Measurements from ENCODE around the gene PALLD. TPM values are rescaled to one million over a fixed set of nuclear protein-coding genes. Genes with fewer than 3 reads are reported as not detected.

PALLD gene
- total RNA-seq, 1 experiment from 2014 or later, result 166 TPM

- BruUV-seq (replicated peaks), result no TSS peak
- DNase-seq (ENCODE audit: low read depth, low spot score) (no peak), ATAC-seq (no peak)
- RAD21 ChIA-PET (ENCODE audit: low non-redundant PET in 1 of 2, low total read pairs in 2 of 2, uncharacterized antibody in 2 of 2, unreplicated experiment in 2 of 2), result no interaction called here
- H3K79me2 ChIP-seq (ENCODE audit: insufficient read depth, low read length), result peaks cover 99% of the 10 kb centered on the region
- POLR2A ChIA-PET, result interaction anchor here (1.3 to 1.4 kb wide), 2 partner anchors 9 kb away, joined by 3 to 4 read pairs; no protein-coding TSS in a partner anchor
- no peaks in the 10 kb centered on the region for H3K27me3 ChIP-seq (ENCODE audit: insufficient read depth, low read length)
- H3K4me2 ChIP-seq (ENCODE audit: low read length), result no peak overlapping the region
- H3K4me1 ChIP-seq (ENCODE audit: control insufficient read depth in 1 of 2, insufficient read depth in 2 of 2, low read length in 2 of 2), result no peaks in the 10 kb centered on the region
- no peaks in the 10 kb centered on the region for H3K9me2 ChIP-seq (ENCODE audit: insufficient read depth)
- no peaks in the 10 kb centered on the region; the same call in 1 of the 2 replicates for H4K20me1 ChIP-seq (ENCODE audit: insufficient read depth)
- no peaks in the 10 kb centered on the region for H3K36me3 ChIP-seq (ENCODE audit: control insufficient read depth in 1 of 2, insufficient read depth in 2 of 2, low read length in 2 of 2)
- no peak overlapping the region for H3K4me3 ChIP-seq (replicated peaks in 1 of 2; ENCODE audit: low read depth in 1 of 2, low read length in 2 of 2)
- no peak overlapping the region for H3K27ac ChIP-seq (ENCODE audit: low read depth, low read length)
- no peak overlapping the region for H2AFZ ChIP-seq (ENCODE audit: low read depth, low read length, poor library complexity, severe bottlenecking)
- intact Hi-C loops (cut with micrococcal nuclease), result no loop called here
- H3K9ac ChIP-seq (ENCODE audit: low read length), result no peak overlapping the region
- TF ChIP-seq RAD21 (IDR thresholded peaks at IDR 0.05; ENCODE audit: low read depth), result no peak
- TF ChIP-seq POLR2AphosphoS5 (IDR thresholded peaks at IDR 0.05; ENCODE audit: low read depth, low read length), result no peak
- no peak for TF ChIP-seq EZH2 (IDR thresholded peaks at IDR 0.05)
- TF ChIP-seq SIN3A (IDR thresholded peaks at IDR 0.05; ENCODE audit: low read depth), result no peak
- no peak for TF ChIP-seq FOSL1 (IDR thresholded peaks at IDR 0.05; ENCODE audit: low read depth)
- no peak for TF ChIP-seq CTCF (IDR thresholded peaks at IDR 0.05 in 2 of 3, conservative IDR thresholded peaks at IDR 0.05 in 1 of 3; ENCODE audit: borderline replicate concordance in 1 of 3, insufficient read depth in 1 of 3, low read depth in 2 of 3, low read length in 2 of 3)
- TF ChIP-seq POLR2A (IDR thresholded peaks at IDR 0.05; ENCODE audit: borderline replicate concordance, extremely low read depth, insufficient read depth, insufficient read length), result no peak
- no peak for TF ChIP-seq ZNF274 (IDR thresholded peaks at IDR 0.05; ENCODE audit: low read depth, low read length)
- no peak for TF ChIP-seq JUND (IDR thresholded peaks at IDR 0.05)
- TF ChIP-seq YY1 (IDR thresholded peaks at IDR 0.05; ENCODE audit: extremely low read depth, insufficient replicate concordance, low read depth, low read length), result no peak
- TF ChIP-seq MAX (IDR thresholded peaks at IDR 0.05), result no peak
- no peak for TF ChIP-seq EGR1 (IDR thresholded peaks at IDR 0.05; ENCODE audit: low read depth)
- no peak for TF ChIP-seq ZFX (IDR thresholded peaks at IDR 0.05)
- no peak for TF ChIP-seq CBX3 (IDR thresholded peaks at IDR 0.05; ENCODE audit: low read depth)
- no peak for TF ChIP-seq ATF3 (IDR thresholded peaks at IDR 0.05)
- no peak for TF ChIP-seq ZBTB33 (IDR thresholded peaks at IDR 0.05; ENCODE audit: extremely low read depth, insufficient replicate concordance, low read length)
- no peak for TF ChIP-seq TCF7L2 (IDR thresholded peaks at IDR 0.05; ENCODE audit: borderline replicate concordance, extremely low read depth, insufficient read depth, insufficient read length)
- TF ChIP-seq SRF (IDR thresholded peaks at IDR 0.05; ENCODE audit: low read depth), result no peak
- no peak for TF ChIP-seq EZH2phosphoT487 (IDR thresholded peaks at IDR 0.05; ENCODE audit: borderline replicate concordance)
- TF ChIP-seq ELF1 (IDR thresholded peaks at IDR 0.05; ENCODE audit: borderline replicate concordance, low read depth), result no peak
- H3K9me3 ChIP-seq (ENCODE audit: control insufficient read depth in 1 of 2, insufficient read depth in 1 of 2, low read depth in 1 of 2, low read length in 2 of 2), result no peaks in the 10 kb centered on the region
- CTCF ChIA-PET, result no interaction called here
Observed at GRCh38 chr4:168841000-168841671, 344.3 kb downstream of the PALLD start.
